ENCODE data around the gene CCDC18.

- TF ChIP-seq CTCF (IDR thresholded peaks at IDR 0.05; ENCODE audit: low read depth, low read length, missing input control) (no peak), JUND (IDR thresholded peaks at IDR 0.05) (no peak), MAX (IDR thresholded peaks at IDR 0.05) (no peak)
Observed at GRCh38 chr1:93159337-93159736, 21.2 kb upstream of the CCDC18 start.
